GM21529 (cell line): ENCODE measurements around the gene DAAM1.

ENCODE experiments used
- ATAC-seq: cut with Tn5 transposase; IDR thresholded peaks from one replicate; pipeline ENCODE4 v1.9.1; 2021; ENCODE audit not compliant: unreplicated experiment

Gene DAAM1

GRCh38 chr14:59188461-59189090 lies at the start of gene DAAM1:
Gene DAAM1 (plus strand): TSS chr14:59188667. CDS start chr14:59263478, 74,811 bp downstream.
- peak; percentile 87 for ATAC-seq

GRCh38 chr14:59139324-59139723 lies 49.1 kb upstream of the DAAM1 start:
- no peak for ATAC-seq

- no peak for ATAC-seq
Measured at GRCh38 chr14:59140106-59140843, 48.2 kb upstream of the DAAM1 start.

- ATAC-seq, result no peak
Measured at GRCh38 chr14:59146484-59146883, 42.0 kb upstream of the DAAM1 start.

GRCh38 chr14:59147007-59147406 lies 41.5 kb upstream of the DAAM1 start:
- ATAC-seq, result no peak

GRCh38 chr14:59148334-59148900 lies 40.0 kb upstream of the DAAM1 start:
- ATAC-seq, result peak; percentile 76

- ATAC-seq, result peak; percentile 75
Measured at GRCh38 chr14:59150990-59151389, 37.5 kb upstream of the DAAM1 start.

GRCh38 chr14:59154373-59154772 lies 34.1 kb upstream of the DAAM1 start:
- no peak for ATAC-seq

- no peak for ATAC-seq
Measured at GRCh38 chr14:59155886-59156285, 32.6 kb upstream of the DAAM1 start.

GRCh38 chr14:59159169-59159568 lies 29.3 kb upstream of the DAAM1 start:
- no peak for ATAC-seq

GRCh38 chr14:59160506-59160905 lies 28.0 kb upstream of the DAAM1 start:
- no peak for ATAC-seq

GRCh38 chr14:59161561-59162175 lies 26.8 kb upstream of the DAAM1 start:
- ATAC-seq, result peak; percentile 64

- ATAC-seq, result no peak
Measured at GRCh38 chr14:59166258-59166657, 22.2 kb upstream of the DAAM1 start.

- peak; percentile 98 for ATAC-seq
Measured at GRCh38 chr14:59175404-59175803, 13.1 kb upstream of the DAAM1 start.

GRCh38 chr14:59176765-59177164 lies 11.7 kb upstream of the DAAM1 start:
- no peak for ATAC-seq

- ATAC-seq, result no peak
Measured at GRCh38 chr14:59177262-59177661, 11.2 kb upstream of the DAAM1 start.

- no peak for ATAC-seq
Measured at GRCh38 chr14:59181791-59182190, 6.7 kb upstream of the DAAM1 start.

GRCh38 chr14:59182641-59183040 lies 5.8 kb upstream of the DAAM1 start:
- ATAC-seq, result no peak

- ATAC-seq, result no peak
Measured at GRCh38 chr14:59183150-59183549, 5.3 kb upstream of the DAAM1 start.

- ATAC-seq, result no peak
Measured at GRCh38 chr14:59184396-59184795, 4.1 kb upstream of the DAAM1 start.

GRCh38 chr14:59185676-59186075 lies 2.8 kb upstream of the DAAM1 start:
- ATAC-seq, result no peak

- no peak for ATAC-seq
Measured at GRCh38 chr14:59186306-59186705, 2.2 kb upstream of the DAAM1 start.
